Naive B cell (primary cell): ENCODE data around the gene SCAF1. TPM values are rescaled to one million over a fixed set of nuclear protein-coding genes. Genes with fewer than 3 reads are reported as not detected.
"Not testable (repeated sequence)": the region's sequence is repeated elsewhere in the genome, so short reads cannot be mapped to it uniquely, and the experiment has no call there.

Experiments
- ATAC-seq, 2 donors: fragments of 150-1000 bp; cut with Tn5 transposase; 2 replicates each; pipeline ENCODE4 v1.10.0; 2021; ENCODE audit warnings: low read depth in 2 of 2, mild to moderate bottlenecking in 2 of 2, moderate library complexity in 2 of 2
- DNase-seq: peaks from one replicate; pipeline ENCODE4 v3.0.0; 2022
- H3K27ac Mint-ChIP-seq, 6 donors: one replicate each; pipeline ENCODE4 v1.8.0; 2020 to 2022; ENCODE audit warnings: mild to moderate bottlenecking in 6 of 6, mixed read lengths in 6 of 6, moderate library complexity in 5 of 6, inconsistent platforms in 2 of 6
- H3K27me3 Mint-ChIP-seq, 3 donors: one replicate each; pipeline ENCODE4 v1.8.0; 2021 to 2022; ENCODE audit warnings: mixed read lengths in 3 of 3, mild to moderate bottlenecking in 1 of 3
- H3K36me3 Mint-ChIP-seq, 2 donors: one replicate each; pipeline ENCODE4 v1.8.0; 2020 to 2022; ENCODE audit warnings: mixed read lengths in 2 of 2, inconsistent platforms in 1 of 2, mild to moderate bottlenecking in 1 of 2
- H3K4me1 Mint-ChIP-seq, 3 donors: one replicate each; pipeline ENCODE4 v1.8.0; 2020 to 2022; ENCODE audit warnings: mixed read lengths in 3 of 3, inconsistent platforms in 1 of 3, mild to moderate bottlenecking in 1 of 3, moderate library complexity in 1 of 3
- H3K4me3 Mint-ChIP-seq, 8 donors: one replicate each; pipeline ENCODE4 v1.8.0; 2020 to 2022; ENCODE audit warnings: mild to moderate bottlenecking in 8 of 8, mixed read lengths in 8 of 8, moderate library complexity in 8 of 8, inconsistent platforms in 2 of 8
- H3K9me3 Mint-ChIP-seq, 7 donors: one replicate each; pipeline ENCODE4 v1.8.0; 2020 to 2022; ENCODE audit warnings: mixed read lengths in 7 of 7, mild to moderate bottlenecking in 5 of 7, inconsistent platforms in 2 of 7, moderate library complexity in 1 of 7
- polyA plus RNA-seq, 6 donors: library from polyadenylated mRNA; unstranded; fragments of 300-500 nt; fragmentation: Illumina TruSeq; gene quantifications; one replicate each; pipeline ENCODE4 v1.2.3, GENCODE V29; 2021; ENCODE audit warnings: low read depth in 6 of 6

The SCAF1 gene
- polyA plus RNA-seq, 6 donors from 2014 or later, result 0.84 to 2.9 (median 1.1) TPM; not detected in 1

GRCh38 chr19:49599378-49600295 is 42.4 kb upstream of the SCAF1 start:
- H3K27me3 Mint-ChIP-seq, result no peaks in the 10 kb centered on the region
- H3K36me3 Mint-ChIP-seq, result peaks cover 0 to 18% of the 10 kb centered on the region in 2 donors
- no peaks in the 10 kb centered on the region for H3K9me3 Mint-ChIP-seq
- no peak overlapping the region for H3K4me3 Mint-ChIP-seq
- peaks cover 11 to 17% (median 13%) of the 10 kb centered on the region in 3 donors for H3K4me1 Mint-ChIP-seq
- DNase-seq (no peak), ATAC-seq (no peak)
- H3K27ac Mint-ChIP-seq, result peak overlapping the region in 2 of 6 donors; percentile 35 to 53

- Mint-ChIP-seq H3K4me3 (no peak overlapping the region), H3K9me3 (no peaks in the 10 kb centered on the region), H3K27me3 (no peaks in the 10 kb centered on the region), H3K27ac (peak overlapping the region in 1 of 6 donors; percentile 49), H3K36me3 (peaks cover 0 to 16% of the 10 kb centered on the region in 2 donors), H3K4me1 (peaks cover 10 to 17% (median 11%) of the 10 kb centered on the region in 3 donors)
- ATAC-seq (no peak), DNase-seq (no peak)
Measured at GRCh38 chr19:49601482-49602038, 40.4 kb upstream of the SCAF1 start.

DNA sequence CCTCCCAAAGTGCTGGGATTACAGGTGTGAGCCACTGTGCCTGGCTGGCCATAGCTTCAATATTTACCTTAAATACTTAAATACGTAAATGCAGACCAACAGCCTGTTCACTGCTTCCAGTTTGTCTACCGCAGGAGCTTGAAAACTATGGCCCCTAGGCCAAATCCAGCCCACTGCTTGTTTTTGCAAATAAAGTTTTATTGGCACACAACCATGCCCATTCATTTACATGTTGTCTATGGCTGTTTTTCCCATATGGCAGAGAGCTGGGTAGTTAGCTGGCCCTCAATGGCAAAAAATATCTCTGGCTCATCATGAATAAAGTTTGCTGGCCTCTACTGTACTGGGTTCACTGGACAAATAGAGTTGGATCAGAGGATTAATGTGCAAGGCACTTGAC is 39.2 kb upstream of the SCAF1 start:
- H3K36me3 Mint-ChIP-seq, result peaks cover 0 to 16% of the 10 kb centered on the region in 2 donors
- peaks cover 10 to 17% (median 11%) of the 10 kb centered on the region in 3 donors for H3K4me1 Mint-ChIP-seq
- H3K9me3 Mint-ChIP-seq, result no peaks in the 10 kb centered on the region
- ATAC-seq (no peak), DNase-seq (no peak)
- peak overlapping the region in 1 of 8 donors; percentile 52 for H3K4me3 Mint-ChIP-seq
- peak overlapping the region in 1 of 6 donors; percentile 30 for H3K27ac Mint-ChIP-seq
- H3K27me3 Mint-ChIP-seq, result no peaks in the 10 kb centered on the region

- no peak overlapping the region for H3K4me3 Mint-ChIP-seq
- H3K4me1 Mint-ChIP-seq, result peaks cover 5 to 12% (median 10%) of the 10 kb centered on the region in 3 donors
- ATAC-seq, result no peak
- H3K36me3 Mint-ChIP-seq, result peaks cover 0 to 6% of the 10 kb centered on the region in 2 donors
- no peak for DNase-seq
- no peak overlapping the region for H3K27ac Mint-ChIP-seq
- no peaks in the 10 kb centered on the region for H3K9me3 Mint-ChIP-seq
- H3K27me3 Mint-ChIP-seq, result no peaks in the 10 kb centered on the region
Measured at GRCh38 chr19:49605605-49606004, 36.4 kb upstream of the SCAF1 start.

DNA sequence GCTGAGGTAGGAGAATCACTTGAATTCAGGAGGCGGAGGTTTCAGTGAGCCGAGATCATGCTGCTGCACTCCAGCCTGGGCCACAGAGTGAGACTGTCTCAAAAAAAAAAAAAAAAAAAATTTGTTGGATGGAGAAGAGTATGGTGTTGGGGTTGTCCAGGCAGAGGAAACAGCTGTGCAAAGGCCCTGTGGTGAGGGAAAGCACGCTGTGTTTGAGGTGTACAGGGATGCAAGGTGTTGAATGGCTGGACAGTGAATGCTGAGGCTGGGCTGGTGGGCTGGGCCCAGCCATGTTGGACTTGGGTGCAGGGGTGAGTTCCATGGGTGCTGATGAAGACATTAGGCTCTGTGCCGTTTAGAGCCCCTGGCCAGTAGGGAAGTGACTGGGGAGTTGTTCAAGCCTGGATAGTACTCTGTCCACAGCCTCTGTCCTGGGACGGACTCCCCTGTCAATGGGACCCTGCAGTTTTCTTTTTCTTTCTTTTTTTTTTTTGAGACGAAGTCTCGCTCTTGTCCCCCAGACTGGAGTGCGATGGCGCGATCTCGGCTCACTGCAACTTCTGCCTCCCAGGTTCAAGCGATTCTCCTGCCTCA is 32.4 kb upstream of the SCAF1 start:
- peak overlapping the region in 1 of 8 donors; percentile 37 for H3K4me3 Mint-ChIP-seq
- H3K27me3 Mint-ChIP-seq, result no peaks in the 10 kb centered on the region
- no peak overlapping the region for H3K27ac Mint-ChIP-seq
- peaks cover 4 to 9% (median 5%) of the 10 kb centered on the region in 3 donors for H3K4me1 Mint-ChIP-seq
- no peaks in the 10 kb centered on the region for H3K9me3 Mint-ChIP-seq
- DNase-seq (no peak), ATAC-seq (no peak)
- peaks cover 0 to 8% of the 10 kb centered on the region in 2 donors for H3K36me3 Mint-ChIP-seq

DNA sequence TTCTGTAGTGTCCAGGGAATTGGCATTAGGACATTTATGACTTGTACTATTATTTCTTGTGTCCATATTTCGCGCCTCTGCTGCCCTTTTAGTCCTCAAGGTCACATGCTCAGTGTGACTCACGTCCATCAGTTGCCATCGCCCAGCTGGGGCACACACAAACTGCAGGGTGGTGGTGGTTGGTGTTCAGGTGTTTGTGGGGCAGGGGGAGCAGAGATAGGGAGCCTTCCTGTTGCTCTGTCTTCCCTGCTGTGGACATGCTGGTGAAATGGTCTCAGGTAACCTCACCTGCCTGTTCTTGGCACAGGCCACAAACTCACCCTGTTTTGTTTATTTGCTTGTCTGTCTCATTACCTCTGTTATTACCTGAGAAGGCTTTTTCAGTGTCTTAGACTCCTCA is 28.6 kb upstream of the SCAF1 start:
- Mint-ChIP-seq H3K4me3 (no peak overlapping the region), H3K27ac (peak overlapping the region in 1 of 6 donors; percentile 41), H3K36me3 (peaks cover 0 to 23% of the 10 kb centered on the region in 2 donors), H3K4me1 (peaks cover 4 to 18% (median 5%) of the 10 kb centered on the region in 3 donors), H3K9me3 (peaks cover 0 to 6% (median 0%) of the 10 kb centered on the region in 7 donors), H3K27me3 (no peaks in the 10 kb centered on the region)
- DNase-seq, result no peak
- ATAC-seq, result no peak

DNA sequence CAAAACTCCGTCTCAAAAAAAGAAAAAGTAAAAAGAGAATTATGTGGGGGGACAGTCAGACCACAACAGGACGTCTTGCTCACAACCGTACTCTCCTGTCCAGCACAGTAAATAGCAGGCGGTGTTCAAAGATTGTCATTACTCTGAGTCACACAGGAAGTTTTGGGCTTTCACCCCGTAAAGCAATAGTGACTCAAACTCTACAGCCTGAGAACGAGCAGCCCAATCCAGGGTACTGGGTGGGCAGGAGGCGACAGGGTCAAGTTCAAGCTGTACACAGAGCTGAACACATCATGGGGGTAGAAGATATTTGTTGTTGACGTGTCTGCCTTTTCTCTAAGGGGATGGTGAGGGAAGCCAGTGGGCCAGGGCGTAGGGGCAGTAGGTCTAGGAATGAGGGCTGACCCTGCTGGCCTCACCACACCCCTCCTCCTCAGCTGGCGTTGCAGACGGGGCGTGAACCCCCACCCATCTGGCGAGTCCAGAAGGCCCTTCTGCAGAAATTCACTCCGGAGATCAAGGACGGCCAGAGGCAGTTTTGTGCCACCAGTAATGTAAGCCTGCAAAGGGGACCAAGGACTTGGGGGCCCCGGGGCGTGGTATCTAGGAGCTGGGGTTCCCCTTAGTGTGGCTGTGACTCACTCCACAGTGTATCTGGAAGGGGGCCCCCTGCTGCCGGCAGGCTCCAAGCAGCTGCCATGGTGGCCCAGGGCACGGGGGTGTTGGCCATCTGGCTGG is 27.7 kb upstream of the SCAF1 start:
- H3K36me3 Mint-ChIP-seq, result peaks cover 0 to 31% of the 10 kb centered on the region in 2 donors
- H3K9me3 Mint-ChIP-seq, result peaks cover 0 to 6% (median 0%) of the 10 kb centered on the region in 7 donors
- peaks cover 4 to 23% (median 5%) of the 10 kb centered on the region in 3 donors for H3K4me1 Mint-ChIP-seq
- no peak overlapping the region for H3K4me3 Mint-ChIP-seq
- peak overlapping the region in 5 of 6 donors; percentile 30 to 84 (median 49) for H3K27ac Mint-ChIP-seq
- no peak for ATAC-seq
- DNase-seq, result no peak
- H3K27me3 Mint-ChIP-seq, result no peaks in the 10 kb centered on the region

GRCh38 chr19:49615861-49616260 is 26.1 kb upstream of the SCAF1 start:
- no peak for ATAC-seq
- no peaks in the 10 kb centered on the region for H3K27me3 Mint-ChIP-seq
- H3K36me3 Mint-ChIP-seq, result peaks cover 0 to 31% of the 10 kb centered on the region in 2 donors
- H3K27ac Mint-ChIP-seq, result no peak overlapping the region
- H3K4me1 Mint-ChIP-seq, result peaks cover 4 to 23% (median 5%) of the 10 kb centered on the region in 3 donors
- no peak for DNase-seq
- H3K9me3 Mint-ChIP-seq, result peaks cover 0 to 6% (median 0%) of the 10 kb centered on the region in 7 donors
- no peak overlapping the region for H3K4me3 Mint-ChIP-seq

DNA sequence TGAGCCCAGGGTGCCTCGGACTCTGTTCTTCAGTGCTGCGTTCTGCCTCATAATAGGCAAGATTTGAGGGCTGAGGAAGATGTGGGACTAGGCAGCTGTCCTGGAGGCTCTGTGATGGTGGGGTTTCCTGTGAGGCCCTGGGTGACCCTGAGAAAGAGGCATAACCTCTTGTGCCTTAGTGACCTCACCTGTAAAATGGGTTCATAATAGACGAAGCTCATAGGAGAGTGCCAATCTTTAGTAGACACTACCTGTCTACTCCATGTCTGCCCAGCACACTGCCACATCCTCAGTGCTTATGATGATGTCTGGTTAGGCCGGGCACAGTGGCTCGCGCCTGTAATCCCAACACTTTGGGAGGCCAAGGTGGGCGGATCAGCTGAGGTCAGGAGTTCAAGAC is 25.5 kb upstream of the SCAF1 start:
- DNase-seq (no peak), ATAC-seq (no peak)
- Mint-ChIP-seq H3K36me3 (peaks cover 0 to 31% of the 10 kb centered on the region in 2 donors), H3K4me1 (peaks cover 4 to 23% (median 5%) of the 10 kb centered on the region in 3 donors), H3K27ac (no peak overlapping the region), H3K9me3 (peaks cover 0 to 6% (median 0%) of the 10 kb centered on the region in 7 donors), H3K27me3 (no peaks in the 10 kb centered on the region), H3K4me3 (no peak overlapping the region)

- DNase-seq (no peak), ATAC-seq (no peak)
- H3K27ac Mint-ChIP-seq, result no peak overlapping the region
- H3K36me3 Mint-ChIP-seq, result peaks cover 0 to 31% of the 10 kb centered on the region in 2 donors
- peaks cover 0 to 6% (median 0%) of the 10 kb centered on the region in 7 donors for H3K9me3 Mint-ChIP-seq
- peaks cover 4 to 23% (median 5%) of the 10 kb centered on the region in 3 donors for H3K4me1 Mint-ChIP-seq
- no peak overlapping the region for H3K4me3 Mint-ChIP-seq
- H3K27me3 Mint-ChIP-seq, result no peaks in the 10 kb centered on the region
Measured at GRCh38 chr19:49616945-49617344, 25.1 kb upstream of the SCAF1 start.

DNA sequence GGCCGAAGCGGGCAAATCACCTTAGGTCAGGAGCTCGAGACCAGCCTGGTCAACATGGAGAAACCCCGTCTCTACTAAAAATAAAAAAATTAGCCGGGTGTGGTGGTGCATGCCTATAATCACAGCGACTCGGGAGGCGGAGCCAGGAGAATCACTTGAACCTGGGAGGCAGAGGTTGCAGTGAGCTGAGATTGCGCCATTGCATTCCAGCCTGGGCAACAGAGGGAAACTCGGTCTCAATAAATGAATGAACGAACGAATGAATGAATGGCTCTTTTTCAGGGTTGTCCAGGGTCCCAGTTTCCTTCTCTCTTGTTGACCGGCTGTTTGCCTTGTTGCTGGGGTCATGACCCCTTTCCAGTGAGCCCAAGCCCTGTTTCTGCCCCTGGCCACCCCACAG is 24.1 kb upstream of the SCAF1 start:
- Mint-ChIP-seq H3K4me1 (peaks cover 0 to 19% (median 0%) of the 10 kb centered on the region in 3 donors), H3K27ac (peak overlapping the region in 1 of 6 donors; percentile 27), H3K36me3 (peaks cover 0 to 31% of the 10 kb centered on the region in 2 donors)
- H3K27me3 Mint-ChIP-seq, H3K4me3 Mint-ChIP-seq, H3K9me3 Mint-ChIP-seq, DNase-seq, ATAC-seq: not testable (repeated sequence)

DNA sequence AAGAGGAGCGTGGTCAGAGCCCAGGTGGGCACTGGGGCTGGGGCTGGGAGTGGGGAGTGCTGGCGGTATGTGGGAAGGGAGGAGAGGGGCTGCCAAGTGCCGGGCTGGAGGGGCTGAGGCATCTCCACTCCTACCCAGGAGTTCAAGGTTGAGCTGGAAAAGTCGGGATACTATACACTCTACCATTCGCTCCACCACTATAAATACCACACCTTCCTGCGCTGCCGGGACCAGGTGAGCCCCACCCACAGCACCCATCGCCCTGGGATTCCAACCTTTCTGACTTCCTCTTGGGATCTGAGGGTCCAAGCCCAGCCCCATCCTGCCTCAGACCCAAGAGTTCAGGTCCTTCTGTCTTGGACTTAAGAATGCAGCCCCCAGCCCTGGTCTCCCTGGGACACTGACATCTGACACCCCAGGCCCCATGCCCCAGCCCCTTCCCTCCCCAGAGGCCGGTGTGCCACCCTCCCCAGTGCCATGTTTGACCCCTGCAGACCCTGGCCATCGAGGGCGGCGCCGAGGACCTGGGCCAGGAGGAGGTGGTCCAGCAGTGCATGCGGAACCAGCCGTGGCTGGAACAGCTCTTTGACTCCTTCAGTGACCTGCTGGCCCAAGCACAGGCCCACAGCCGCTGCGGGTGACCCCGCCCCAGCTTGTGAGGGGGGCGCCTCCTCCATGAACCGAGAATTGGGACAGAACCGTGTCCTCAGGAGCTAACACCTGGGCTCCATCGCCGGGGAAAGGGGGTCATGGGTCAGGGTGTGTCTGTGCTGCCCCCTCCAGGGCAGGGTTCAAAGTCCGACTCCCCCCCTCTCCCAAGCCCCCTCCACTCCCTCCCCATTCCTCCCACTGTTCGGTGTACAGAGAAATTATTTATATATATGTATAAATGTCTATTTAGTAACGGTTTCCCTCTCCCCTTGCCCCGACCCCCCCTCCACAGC is 16.8 kb upstream of the SCAF1 start:
- peak overlapping the region in 1 of 6 donors; percentile 82 for H3K27ac Mint-ChIP-seq
- no peak for DNase-seq
- H3K4me1 Mint-ChIP-seq, result peaks cover 0 to 5% (median 3%) of the 10 kb centered on the region in 3 donors
- H3K4me3 Mint-ChIP-seq, result no peak overlapping the region
- no peaks in the 10 kb centered on the region for H3K27me3 Mint-ChIP-seq
- no peaks in the 10 kb centered on the region for H3K36me3 Mint-ChIP-seq
- H3K9me3 Mint-ChIP-seq, result no peaks in the 10 kb centered on the region
- no peak for ATAC-seq
